NCI-H2196 treated with DMSO at 0.1 percent for 48 hours (cell line): ENCODE measurements around the gene PDHX.

Experiments
- DNase-seq: peaks from one replicate; lab custom pipeline; 2025; ENCODE audit not compliant: unreplicated experiment; lab: John Stamatoyannopoulos, UW

The PDHX gene

DNA sequence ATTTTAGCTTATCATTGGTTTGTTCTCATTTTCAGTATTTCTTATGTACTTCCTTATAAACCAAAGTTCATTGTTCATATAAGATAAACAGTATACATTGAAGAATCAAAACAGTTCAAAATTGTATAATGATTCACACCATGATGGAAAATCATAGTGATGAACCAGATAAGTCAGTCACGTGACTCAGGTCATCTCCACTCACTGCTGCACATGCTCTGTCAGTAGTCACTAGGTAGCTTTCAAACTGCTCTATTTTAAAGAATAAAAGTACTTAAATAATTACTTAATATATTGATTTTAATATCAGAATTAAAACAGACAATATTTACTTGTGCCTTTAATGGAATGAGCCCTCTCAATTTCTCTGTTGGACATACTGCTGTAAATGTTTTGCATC, 37.5 kb downstream of the PDHX start:
- no peak for DNase-seq

DNA sequence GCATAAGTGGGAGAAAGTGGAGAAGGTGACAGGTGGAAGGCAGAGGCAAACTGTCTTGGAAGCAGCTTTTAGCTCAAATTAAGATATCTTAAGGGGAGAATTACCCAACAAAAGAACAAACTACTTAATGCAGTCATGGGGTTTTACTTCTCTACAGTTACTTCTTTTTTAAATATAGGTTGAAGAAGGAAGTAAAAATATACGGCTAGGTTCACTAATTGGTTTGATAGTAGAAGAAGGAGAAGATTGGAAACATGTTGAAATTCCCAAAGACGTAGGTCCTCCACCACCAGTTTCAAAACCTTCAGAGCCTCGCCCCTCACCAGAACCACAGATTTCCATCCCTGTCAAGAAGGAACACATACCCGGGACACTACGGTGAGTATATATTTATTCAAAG, 40.8 kb downstream of the PDHX start:
- DNase-seq, result no peak

DNA sequence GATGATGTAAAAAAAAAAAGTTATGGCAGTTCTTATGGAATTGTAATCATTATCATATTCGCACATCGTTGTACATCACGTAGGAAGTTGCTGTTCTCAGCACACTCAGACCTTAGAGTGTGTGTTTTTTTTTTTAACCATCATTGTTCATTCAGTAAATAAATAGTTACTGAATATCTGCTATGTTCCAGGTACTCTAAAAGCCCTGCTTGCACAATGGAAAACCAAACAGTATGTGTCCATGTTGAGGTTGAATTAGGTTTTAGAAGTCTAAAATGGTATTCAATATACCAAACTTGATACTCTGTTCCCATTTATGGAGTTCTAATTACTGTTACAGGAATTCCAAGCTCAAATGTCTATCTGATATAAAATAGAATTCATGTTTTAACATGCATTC, 41.2 kb downstream of the PDHX start:
- no peak for DNase-seq

DNA sequence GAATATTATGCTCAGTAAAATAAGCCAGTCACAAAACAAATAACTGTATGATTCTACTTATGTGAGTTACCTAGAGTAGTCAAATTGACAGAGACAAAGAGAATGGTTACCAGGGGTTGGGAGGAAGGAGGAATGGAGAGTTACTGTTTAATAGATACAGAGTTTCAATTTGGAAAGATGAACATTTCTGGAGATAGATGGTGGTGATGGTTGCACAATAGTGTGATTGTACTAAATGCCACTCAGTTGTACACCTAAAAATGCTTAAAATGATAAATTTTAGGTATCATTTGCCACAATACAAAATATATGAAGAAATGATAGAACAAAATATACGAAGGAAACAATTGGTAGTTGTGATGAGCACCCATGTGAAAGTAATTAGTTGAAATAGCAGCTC, 43.4 kb downstream of the PDHX start:
- no peak for DNase-seq

DNA sequence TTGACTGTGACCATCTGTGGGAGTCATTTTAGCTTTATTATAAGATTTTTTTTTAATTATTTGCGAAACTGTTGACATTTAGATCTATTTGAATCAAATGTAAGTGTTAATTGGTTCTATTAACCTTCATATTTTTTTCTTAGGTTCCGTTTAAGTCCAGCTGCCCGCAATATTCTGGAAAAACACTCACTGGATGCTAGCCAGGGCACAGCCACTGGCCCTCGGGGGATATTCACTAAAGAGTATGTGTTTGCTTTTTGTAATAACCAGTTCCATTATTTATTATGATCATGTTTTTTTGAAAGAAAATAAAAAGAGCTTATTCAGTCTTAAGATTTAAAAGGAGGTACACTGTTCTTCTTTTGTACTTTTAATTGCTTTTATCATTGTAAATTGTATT, 43.9 kb downstream of the PDHX start:
- no peak for DNase-seq

DNA sequence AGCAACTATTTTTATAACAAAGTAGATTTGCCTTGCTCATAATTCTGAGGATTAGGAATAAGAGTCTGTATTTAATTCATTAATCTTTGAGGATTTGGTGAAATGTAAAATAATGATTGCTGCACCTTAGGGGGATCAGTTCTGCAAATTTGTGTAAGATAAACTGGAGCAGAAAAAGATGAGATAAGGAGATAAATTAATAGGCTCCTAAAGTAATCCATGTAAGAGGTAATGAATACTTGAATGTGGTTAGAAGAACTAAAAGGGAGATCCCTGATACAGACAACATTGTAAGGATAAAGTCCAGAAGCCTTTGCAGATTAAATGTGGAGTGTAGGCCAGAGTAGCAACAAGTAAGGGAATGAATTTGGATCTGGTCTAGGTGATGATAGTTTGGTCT, 45.6 kb downstream of the PDHX start:
- no peak for DNase-seq

DNA sequence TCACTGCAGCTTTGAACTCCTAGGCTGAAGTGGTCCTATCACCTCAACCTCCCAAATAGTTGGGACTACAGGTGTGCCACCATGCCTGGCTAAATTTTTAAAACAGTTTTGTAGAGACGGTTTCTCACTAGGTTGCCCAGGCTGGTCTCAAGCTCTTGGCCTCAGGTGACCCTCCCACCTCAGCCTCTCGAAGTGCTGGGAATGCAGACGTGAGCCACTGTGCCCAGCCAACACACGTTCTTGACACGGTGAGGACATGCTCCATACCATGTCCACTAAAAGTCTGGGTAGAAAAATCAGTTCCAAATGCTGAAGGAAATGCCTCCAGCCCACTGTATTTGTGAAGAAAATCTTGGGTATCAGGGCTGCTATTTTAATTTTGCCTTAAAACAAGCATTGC, 46.9 kb downstream of the PDHX start:
- no peak for DNase-seq

DNA sequence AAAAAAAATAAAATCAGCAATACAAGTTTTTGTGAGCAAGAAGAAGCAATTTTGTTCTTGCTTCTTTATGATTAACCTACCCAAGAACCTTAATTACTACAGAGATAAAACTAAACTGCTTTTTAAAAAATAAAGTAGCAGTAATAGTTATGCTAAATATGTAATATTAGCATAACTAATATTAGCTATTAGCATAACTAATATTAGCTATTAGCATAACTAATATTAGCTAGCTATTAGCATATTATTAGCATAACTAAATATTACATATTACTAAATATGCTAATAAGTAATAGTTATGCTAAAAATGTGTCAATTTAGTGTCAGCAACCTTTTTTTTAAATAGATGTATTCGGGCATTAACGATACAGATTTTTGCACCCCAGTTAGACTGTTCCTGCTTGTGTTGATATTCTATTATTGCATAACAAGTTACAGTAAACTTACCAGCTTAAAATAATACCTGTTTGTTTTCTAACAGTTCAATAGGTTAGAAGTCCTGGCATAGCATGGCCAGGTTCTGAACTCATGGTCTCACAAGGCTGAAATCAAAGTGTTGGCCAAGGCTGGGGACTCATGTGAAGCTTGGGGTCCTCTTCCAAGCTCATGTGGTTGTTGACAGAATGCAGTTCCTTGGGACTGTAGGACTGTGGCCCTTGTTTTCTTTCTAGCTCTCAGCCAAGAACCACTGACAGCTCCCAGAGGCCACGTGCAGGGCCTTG, 48.4 kb downstream of the PDHX start:
- no peak for DNase-seq

DNA sequence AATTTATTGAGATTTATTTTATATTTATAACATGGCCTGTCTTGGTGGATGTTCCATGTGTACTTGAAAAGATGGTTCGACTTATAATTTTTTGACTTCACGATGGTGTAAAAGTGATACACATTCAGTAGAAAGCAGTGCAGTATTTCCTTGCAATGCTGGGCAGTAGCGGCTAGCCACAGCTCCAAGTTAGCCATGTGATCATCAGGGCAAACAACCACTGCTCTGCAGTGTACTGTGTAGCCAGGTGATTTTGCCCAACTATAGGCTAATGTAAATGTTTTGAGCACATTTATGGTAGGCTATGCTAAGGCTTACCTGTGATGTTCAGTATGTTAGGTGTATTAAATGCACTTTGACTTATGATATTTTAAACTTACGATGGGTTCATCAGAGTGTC, 52.4 kb downstream of the PDHX start:
- no peak for DNase-seq

DNA sequence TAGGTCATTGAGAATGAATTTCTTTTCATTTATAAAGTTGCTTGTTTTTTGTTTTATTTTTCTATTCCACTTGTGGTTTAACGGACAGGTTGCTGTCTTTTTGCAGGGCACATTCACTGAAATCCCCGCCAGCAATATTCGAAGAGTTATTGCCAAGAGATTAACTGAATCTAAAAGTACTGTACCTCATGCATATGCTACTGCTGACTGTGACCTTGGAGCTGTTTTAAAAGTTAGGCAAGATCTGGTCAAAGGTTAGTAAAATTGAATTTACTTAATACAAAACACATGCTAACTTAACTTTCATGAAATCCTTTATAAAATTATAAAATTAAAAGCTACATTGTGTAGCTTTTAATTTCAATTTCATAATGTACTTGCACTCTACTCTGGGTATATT, 53.6 kb downstream of the PDHX start:
- no peak for DNase-seq

DNA sequence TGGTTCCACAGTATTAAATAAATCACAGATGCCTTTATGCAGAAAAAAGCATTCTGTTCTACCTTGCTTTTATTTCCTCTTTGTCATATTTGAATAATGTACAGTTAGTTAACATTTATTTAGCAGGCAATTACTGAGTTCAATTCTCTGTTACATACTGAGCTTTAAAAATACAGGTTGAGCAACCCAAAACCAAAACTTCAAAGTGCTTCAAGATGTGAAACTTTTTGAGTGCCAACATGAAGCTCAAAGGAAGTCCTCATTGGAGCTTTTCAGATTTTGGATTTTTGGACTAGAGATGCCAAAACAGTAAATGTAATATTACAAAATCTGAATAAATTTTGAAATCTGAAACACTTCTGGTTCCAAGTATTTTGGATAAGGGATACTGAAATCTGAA, 54.1 kb downstream of the PDHX start:
- no peak for DNase-seq

DNA sequence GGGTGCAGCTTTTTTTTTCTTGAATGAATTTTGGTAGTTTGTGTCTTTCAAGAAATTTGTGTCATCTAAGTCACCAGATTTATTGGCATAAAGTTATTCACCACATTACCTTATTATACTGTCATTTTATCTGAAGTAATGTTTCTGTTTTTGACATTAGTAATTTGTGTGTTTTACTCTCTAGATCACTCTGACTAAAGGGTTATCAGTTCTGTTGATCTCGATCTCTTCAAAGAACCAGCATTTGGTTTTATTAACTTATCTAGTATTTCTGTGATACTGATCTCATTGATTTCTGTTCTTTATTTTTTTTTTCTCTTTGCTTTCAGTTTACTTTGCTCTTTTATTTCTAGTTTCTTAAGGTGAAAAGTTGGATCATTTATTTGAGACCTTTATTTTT, 55.5 kb downstream of the PDHX start:
- no peak for DNase-seq

DNA sequence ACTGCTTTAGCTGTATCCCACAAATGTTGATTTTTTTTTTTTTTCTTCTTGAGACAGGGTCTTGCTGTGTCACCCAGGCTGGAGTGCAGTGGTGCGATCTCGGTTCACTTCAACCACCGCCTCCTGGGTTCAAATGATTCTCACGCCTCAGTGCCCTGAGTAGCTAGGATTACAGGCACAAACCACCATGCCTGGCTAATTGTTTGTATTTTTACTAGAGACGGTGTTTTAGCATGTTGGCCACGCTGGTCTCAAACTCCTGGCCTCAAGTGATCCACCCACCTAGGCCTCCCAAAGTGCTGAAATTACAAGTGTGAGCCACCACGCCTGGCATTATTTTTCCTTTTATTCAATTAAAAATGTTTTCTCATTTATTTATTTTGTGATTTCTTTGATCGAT, 55.9 kb downstream of the PDHX start:
- no peak for DNase-seq

DNA sequence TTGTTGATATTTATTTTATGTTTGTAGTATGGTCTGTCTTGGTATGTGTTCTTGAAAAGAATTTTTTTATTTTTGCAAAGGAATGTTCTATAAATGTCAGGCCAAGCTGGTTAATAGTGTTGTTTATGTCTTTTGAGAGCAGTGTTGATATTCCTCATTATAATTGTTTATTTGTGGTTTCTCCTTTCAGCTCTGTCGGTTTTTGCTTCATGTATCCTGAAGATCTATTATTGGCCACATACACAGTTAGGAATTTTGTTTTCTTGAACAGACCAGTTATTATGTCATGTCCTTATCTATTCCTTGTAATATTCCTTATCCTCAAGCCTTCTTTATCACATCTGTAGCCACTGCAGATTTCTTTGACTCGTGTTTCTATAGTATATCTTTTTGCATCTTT, 56.5 kb downstream of the PDHX start:
- DNase-seq, result no peak

DNA sequence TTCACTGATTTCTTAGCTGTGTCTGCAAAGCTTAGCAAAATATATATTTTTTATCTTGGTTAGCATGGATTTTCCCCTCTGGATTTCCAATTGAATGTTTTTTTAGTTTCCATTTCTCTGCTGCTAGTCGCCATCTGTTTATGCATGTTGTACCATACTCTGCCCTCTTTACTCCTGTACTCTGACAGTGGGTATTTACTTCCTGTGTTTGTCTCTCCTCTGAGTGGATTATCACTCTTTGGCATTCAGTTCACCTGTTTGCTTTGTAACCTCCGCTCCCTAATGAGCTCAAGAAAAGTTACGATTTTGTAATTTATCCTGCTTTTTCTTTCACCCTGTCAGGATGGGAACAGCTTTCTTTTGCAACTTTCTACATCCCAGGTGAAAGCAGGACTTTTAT, 59.1 kb downstream of the PDHX start:
- DNase-seq, result no peak

DNA sequence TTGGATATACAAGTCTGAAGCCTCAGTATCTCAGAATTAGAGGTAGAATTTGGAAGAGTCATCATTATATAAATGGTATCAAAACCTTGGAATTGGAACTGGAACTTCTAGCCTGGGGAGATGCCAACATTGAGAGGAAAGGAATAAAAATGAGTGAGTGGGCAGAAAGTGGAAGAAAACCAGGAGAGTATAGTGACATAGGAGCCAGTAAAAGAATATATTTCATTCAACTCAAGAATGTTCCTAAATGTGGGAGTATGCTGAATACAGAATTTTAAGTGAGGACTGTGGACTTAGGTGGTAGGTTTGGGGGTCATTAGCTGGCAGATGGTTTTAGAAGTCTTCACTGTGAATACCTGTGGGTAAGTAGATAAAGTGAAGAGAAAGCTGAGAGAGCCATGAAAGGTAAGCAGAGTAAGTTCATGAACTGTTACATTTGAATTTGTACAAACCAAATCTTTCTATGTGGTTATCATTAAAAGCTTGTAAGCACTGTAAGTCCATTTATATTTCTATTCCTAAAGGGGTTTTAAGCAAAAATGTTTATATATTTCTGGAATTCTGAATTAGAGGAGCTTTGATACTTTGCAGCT, 60.2 kb downstream of the PDHX start:
- DNase-seq, result no peak

DNA sequence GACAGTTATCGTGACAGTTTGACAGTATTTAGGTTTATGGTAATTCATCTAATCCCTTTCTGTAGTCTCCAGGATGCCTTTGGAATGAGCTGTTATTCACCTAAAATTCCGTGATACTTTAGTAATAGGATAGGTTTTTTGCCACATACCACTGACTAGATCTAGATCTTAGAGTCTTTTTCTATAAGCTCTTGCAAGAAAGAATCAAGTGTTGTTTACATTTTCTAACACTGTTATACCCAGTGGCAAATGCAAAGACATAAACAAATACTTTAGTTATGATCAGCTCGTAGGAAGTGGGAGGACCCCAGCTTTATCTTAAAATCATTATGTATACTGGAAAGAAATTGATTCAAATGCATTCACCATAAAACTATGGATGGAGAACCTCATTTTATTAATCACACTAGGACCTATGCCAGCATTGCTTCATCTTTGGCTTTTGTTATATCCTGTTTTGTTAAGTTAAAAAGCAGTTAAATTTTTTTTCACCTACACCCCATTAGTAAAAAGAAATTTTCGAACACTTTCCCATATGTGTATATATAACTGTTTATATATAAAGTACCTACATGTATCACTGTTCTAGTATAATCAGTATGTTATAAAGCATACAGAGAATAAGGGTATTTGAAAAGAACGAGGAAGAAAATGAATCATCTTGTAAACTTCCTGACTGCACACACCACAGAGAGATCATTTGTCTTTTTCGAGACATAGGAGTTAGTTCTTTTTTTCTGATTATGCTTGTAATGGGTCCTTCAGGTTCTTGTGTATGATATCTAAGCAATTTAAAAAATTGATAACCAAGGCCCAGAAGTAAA, 60.9 kb downstream of the PDHX start:
- DNase-seq, result no peak

DNA sequence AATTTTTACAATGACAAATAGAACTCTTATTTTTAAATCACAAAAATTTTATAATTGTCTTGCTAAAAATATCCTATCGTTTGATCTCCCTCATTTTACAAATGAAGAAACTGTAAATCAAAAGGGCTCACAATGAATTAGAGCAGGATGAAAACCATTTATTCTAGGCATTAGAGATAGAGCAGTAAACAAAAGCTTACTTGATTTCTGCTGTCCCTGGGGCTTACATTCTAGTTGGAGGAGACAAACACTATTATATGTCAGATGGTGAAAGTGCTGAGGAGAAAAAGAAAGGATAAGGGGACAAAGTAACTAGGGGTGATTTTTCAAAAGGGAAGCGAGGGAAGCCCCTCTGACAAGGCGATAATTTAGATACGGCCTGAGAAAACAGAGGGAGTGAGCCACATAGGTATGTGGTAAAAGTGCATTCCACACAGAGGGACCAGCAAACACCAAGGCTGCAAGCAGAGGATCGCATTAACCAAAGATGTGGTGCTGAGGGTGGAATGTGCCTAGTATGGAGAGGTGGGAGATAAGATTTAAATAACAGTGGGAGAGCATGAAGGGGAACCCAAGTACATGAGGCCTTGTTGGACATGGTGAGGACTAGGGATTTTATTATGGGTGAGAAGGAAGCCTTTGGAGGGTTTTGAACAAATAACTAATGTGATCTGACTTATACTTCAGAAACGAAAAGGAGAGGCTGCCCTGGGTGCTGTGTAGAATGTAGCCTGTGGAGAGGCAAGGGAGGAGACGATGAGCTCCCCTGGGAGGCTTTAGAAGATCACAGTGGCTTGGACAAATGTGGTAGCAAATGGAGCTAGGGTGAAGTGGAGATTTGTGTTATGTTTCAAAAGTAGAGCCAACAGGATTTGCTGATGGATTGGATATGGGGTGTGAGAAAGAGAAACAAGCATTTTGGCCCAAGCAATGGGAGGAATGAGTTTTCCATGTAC, 62.1 kb downstream of the PDHX start:
- DNase-seq, result no peak

DNA sequence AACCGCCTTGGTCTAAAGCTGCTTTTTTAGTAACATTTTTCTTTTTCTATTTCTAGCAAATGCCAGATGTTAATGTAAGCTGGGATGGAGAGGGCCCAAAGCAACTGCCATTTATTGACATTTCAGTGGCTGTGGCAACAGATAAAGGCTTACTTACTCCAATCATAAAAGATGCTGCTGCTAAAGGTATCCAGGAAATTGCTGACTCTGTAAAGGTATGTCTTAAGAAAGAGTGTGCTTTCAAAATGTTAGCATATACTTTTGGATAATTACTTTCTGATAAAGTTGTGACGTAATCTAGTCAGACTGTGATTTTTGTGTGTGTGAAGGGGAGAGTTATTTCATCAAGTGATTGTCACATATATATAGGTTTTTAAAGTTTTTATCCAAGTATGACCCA, 68.1 kb downstream of the PDHX start:
- DNase-seq, result no peak

DNA sequence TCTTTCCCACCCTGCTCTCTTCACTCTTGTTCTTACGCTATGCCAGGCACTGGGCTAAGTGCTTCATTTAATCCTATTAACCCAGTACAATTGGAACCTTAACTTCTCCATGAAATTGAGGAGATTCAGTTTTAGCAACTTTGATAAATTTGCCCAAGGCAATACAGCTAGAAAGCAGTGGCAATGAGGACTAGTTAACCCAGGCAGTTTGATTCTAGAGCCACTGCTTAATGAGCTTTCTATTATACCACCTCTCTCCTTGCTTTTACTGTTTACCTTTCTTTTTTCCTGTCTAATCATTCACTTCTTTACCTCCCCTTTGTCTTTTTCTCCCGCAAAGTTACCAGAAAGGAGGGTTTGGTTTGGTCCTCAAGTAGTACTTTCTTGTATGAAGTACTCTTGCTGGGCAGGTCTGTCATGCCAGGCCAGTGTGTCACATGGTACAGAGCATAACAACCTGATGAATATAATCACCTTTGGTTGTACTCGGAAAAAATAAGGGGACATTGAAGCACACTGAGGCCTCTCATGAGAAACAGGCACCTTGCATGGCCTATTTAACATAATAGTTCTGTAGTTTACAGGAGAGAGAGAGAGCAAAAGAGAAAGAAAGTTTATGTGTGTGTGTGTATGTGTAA, 70.6 kb downstream of the PDHX start:
- DNase-seq, result no peak

DNA sequence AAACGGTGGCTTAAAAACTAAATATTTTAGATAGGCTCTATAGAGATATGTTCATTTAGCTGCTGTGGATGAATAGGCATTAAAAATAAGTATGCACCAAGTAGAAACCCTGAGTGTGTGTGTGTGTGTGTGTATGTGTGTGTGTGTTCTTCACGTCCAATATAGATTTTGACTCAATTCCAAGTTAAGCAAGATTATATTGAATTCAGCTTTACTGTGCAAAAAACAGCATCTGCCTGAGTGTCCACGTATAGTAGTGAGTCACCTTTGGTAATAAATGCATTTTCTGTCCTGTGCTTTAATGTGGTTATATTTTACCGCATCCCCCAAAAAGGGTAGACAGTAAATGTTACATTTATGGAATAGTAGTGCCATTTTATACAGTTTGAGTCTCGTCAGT, 71.2 kb downstream of the PDHX start:
- no peak for DNase-seq
